Measurements from ENCODE around the gene IFI27L1. TPM values are rescaled to one million over a fixed set of nuclear protein-coding genes. Genes with fewer than 3 reads are reported as not detected.

Gene IFI27L1
- total and polyA plus RNA-seq, 2 experiments from 2014 or later, result 9.7 to 28.6 TPM

GRCh38 chr14:94143711-94144110 is 62.6 kb downstream of the IFI27L1 start:
- H3K4me1 Mint-ChIP-seq, result peaks cover 25% of the 10 kb centered on the region
- H3K27me3 Mint-ChIP-seq (ENCODE audit: insufficient read depth, low read depth, poor library complexity), result peaks cover 9% of the 10 kb centered on the region

More at GRCh38 chr14:94143711-94144110, 62.6 kb downstream of the IFI27L1 start:
- Mint-ChIP-seq H3K36me3 (ENCODE audit: low read depth) (no peaks in the 10 kb centered on the region), H3K27ac (no peak overlapping the region), H3K9me3 (no peaks in the 10 kb centered on the region), H3K4me3 (no peak overlapping the region)
- TF ChIP-seq STAT1 (IDR thresholded peaks at IDR 0.05; ENCODE audit: unreplicated experiment) (no peak), REST (IDR thresholded peaks at IDR 0.05; ENCODE audit: unreplicated experiment) (no peak), NANOG (IDR thresholded peaks at IDR 0.05; ENCODE audit: borderline replicate concordance) (no peak), EZH2 (IDR thresholded peaks at IDR 0.05; ENCODE audit: low read depth, unreplicated experiment) (no peak), ETS1 (IDR thresholded peaks at IDR 0.05) (no peak), CTCF (conservative IDR thresholded peaks at IDR 0.05; ENCODE audit: low read depth in 2 of 2) (no peak), POLR2AphosphoS5 (IDR thresholded peaks at IDR 0.05; ENCODE audit: low read depth) (no peak), ZNF331 (CRISPR knock-in tag; IDR thresholded peaks at IDR 0.05; ENCODE audit: low read depth) (no peak), ZNF462 (CRISPR knock-in tag; IDR thresholded peaks at IDR 0.05) (no peak), CREB1 (CRISPR knock-in tag; IDR thresholded peaks at IDR 0.05; ENCODE audit: low read depth) (no peak), EZH2phosphoT487 (IDR thresholded peaks at IDR 0.05; ENCODE audit: unreplicated experiment) (no peak), JUNB (IDR thresholded peaks at IDR 0.05; ENCODE audit: unreplicated experiment) (no peak), ZNF114 (CRISPR knock-in tag; IDR thresholded peaks at IDR 0.05) (no peak)
- Histone ChIP-seq H3K36me3 (ENCODE audit: insufficient read depth) (no peaks in the 10 kb centered on the region), H3K27ac (ENCODE audit: low read depth) (no peak overlapping the region), H4K20me1 (replicated peaks; ENCODE audit: insufficient read depth) (no peaks in the 10 kb centered on the region), H3K4me1 (ENCODE audit: insufficient read depth) (peaks cover 15% of the 10 kb centered on the region), H3K79me2 (replicated peaks; ENCODE audit: insufficient read depth) (no peaks in the 10 kb centered on the region), H2AFZ (no peak overlapping the region), H3K27me3 (ENCODE audit: insufficient read depth) (no peaks in the 10 kb centered on the region), H3K4me2 (no peak overlapping the region), H3F3A (replicated peaks; ENCODE audit: low read depth) (no peaks in the 10 kb centered on the region), H3K4me3 (no peak overlapping the region), H3K9me2 (ENCODE audit: insufficient read depth) (peaks cover 5% of the 10 kb centered on the region; the same call in 1 of the 2 replicates)
- DNase-seq (ENCODE audit: low spot score) (no peak), ATAC-seq (no peak)

Measured in GM23338 (cell line).